K562 (cell line): ENCODE data around the gene DEDD. TPM values are rescaled to one million over a fixed set of nuclear protein-coding genes. Genes with fewer than 3 reads are reported as not detected.

Experiments used
- ATAC-seq: fragments of 200-7000 bp; cut with Tn5 transposase; 3 replicates; pipeline ENCODE4 v1.9.1; 2020; ENCODE audit warnings: moderate library complexity
- BruUV-seq: library from RNA; stranded (reverse); fragments of 400-500 nt; replicated peaks from 2 replicates; lab custom pipeline; 2021; lab: Mats Ljungman, UMichigan
- CTCF ChIA-PET: fragments of 300-600 bp; formaldehyde crosslinking; extraction: SDS; loops from one replicate; lab custom pipeline; 2021; ENCODE audit warnings: low intra/inter-chr PET ratio; lab: Yijun Ruan, JAX
- POLR2A ChIA-PET: fragments of 300-600, 350-650 bp; sonication (Branson Sonifier 250); formaldehyde crosslinking; extraction: SDS; loops from one replicate; lab custom pipeline; 2021; ENCODE audit warnings: antibody characterized with exemption, inconsistent platforms; lab: Yijun Ruan, JAX
- DNase-seq, 4 experiments: peaks; one replicate each; pipeline versions ENCODE4 v3.0.0 to v3.0.0-alpha.2; 2011 to 2018; ENCODE audit warnings: low spot score in 3 of 4, mixed read lengths in 3 of 4; ENCODE audit errors: extremely low read depth in 1 of 4
- FAIRE-seq: peaks from 2 replicates; lab custom pipeline; 2011; peaks lifted over from hg19 to GRCh38; lab: Jason Lieb, UNC
- H2AFZ ChIP-seq: 2 replicates; pipeline ENCODE4 v1.6.0; 2011; ENCODE audit warnings: low read depth, low read length, control low read depth, inconsistent platforms
- H3K27ac ChIP-seq: fragments of 200-600 bp; 3 replicates; pipeline ENCODE4 v1.8.0; 2011; ENCODE audit warnings: low read depth, mild to moderate bottlenecking, control low read depth, inconsistent platforms, low read length, moderate library complexity, mixed read lengths; ENCODE audit errors: extremely low read depth
- H3K27me3 ChIP-seq, 2 experiments: fragments of 300-600 bp in 1 of 2; 2 replicates in 1 of 2; 3 replicates in 1 of 2; pipeline versions ENCODE4 v1.6.0 to v1.8.0; 2011; ENCODE audit warnings: inconsistent platforms in 2 of 2, low read length in 2 of 2, mild to moderate bottlenecking in 1 of 2, mixed read lengths in 1 of 2, moderate library complexity in 1 of 2; ENCODE audit not compliant: control insufficient read depth in 2 of 2, insufficient read depth in 2 of 2
- H3K36me3 ChIP-seq: fragments of 300-600 bp; 3 replicates; pipeline ENCODE4 v1.8.0; 2011; ENCODE audit warnings: mild to moderate bottlenecking, low read length, inconsistent platforms; ENCODE audit not compliant: control insufficient read depth, insufficient read depth
- H3K4me1 ChIP-seq, 2 experiments: fragments of 200-600 bp in 1 of 2; replicated peaks in 1 of 2; 2 replicates in 1 of 2; 3 replicates in 1 of 2; pipeline versions ENCODE4 v1.5.1 to v1.8.0; 2011; ENCODE audit warnings: inconsistent platforms in 2 of 2, low read length in 2 of 2, mild to moderate bottlenecking in 1 of 2, mixed read lengths in 1 of 2, moderate library complexity in 1 of 2; ENCODE audit not compliant: control insufficient read depth in 2 of 2, insufficient read depth in 2 of 2
- H3K4me2 ChIP-seq: 2 replicates; pipeline ENCODE4 v1.6.1; 2011; ENCODE audit warnings: low read length, control low read depth, inconsistent platforms, mixed read lengths; ENCODE audit not compliant: insufficient read depth
- H3K4me3 ChIP-seq: fragments of 200-600 bp; sonication (generic), shearing (Covaris generic); 2 replicates; pipeline ENCODE4 v1.5.1; 2016; ENCODE audit warnings: control low read depth, inconsistent platforms
- H3K79me2 ChIP-seq: fragments of 200-600 bp; 3 replicates; pipeline ENCODE4 v1.8.0; 2011; ENCODE audit warnings: low read length, inconsistent platforms; ENCODE audit not compliant: control insufficient read depth, insufficient read depth
- H3K9ac ChIP-seq, 2 experiments: 2 replicates each; pipeline versions ENCODE4 v1.6.0 to v1.6.1; 2011; ENCODE audit warnings: low read depth in 2 of 2, low read length in 2 of 2, control low read depth in 1 of 2, inconsistent platforms in 1 of 2, mild to moderate bottlenecking in 1 of 2, mixed read lengths in 1 of 2; ENCODE audit not compliant: insufficient read depth in 1 of 2
- H3K9me1 ChIP-seq: one replicate; pipeline ENCODE4 v1.6.0; 2011; ENCODE audit warnings: inconsistent platforms, mild to moderate bottlenecking, low read length, moderate library complexity; ENCODE audit not compliant: control insufficient read depth, insufficient read depth
- H3K9me3 ChIP-seq: replicated peaks from 2 replicates; pipeline ENCODE4 v1.5.1; 2011; ENCODE audit warnings: low read depth, low read length, inconsistent platforms; ENCODE audit not compliant: control insufficient read depth, insufficient read depth
- H4K20me1 ChIP-seq: replicated peaks from 2 replicates; pipeline ENCODE4 v1.6.1; 2011; ENCODE audit warnings: low read length, inconsistent platforms, mixed read lengths; ENCODE audit not compliant: control insufficient read depth, insufficient read depth
- CAMTA2 ChIP-seq: fragments of 250-450 bp; sonication (Bioruptor Pico); conservative IDR thresholded peaks from 2 replicates; pipeline ENCODE4 v1.5.1; 2022
- PRMT5 ChIP-seq: sonication (generic); formaldehyde crosslinking; IDR thresholded peaks from 2 replicates; pipeline ENCODE4 v1.5.0; 2020; ENCODE audit warnings: missing genetic modification reagents
- RBFOX2 ChIP-seq: fragments of 200-400 bp; formaldehyde crosslinking; IDR thresholded peaks from 2 replicates; pipeline ENCODE4 v1.6.1; 2017; ENCODE audit warnings: low read depth, mild to moderate bottlenecking, low read length, moderate library complexity
- ZNF23 ChIP-seq: fragments of 250-450 bp; sonication (Bioruptor Pico); IDR thresholded peaks from 2 replicates; pipeline ENCODE4 v1.4.0; 2020; ENCODE audit warnings: mild to moderate bottlenecking
- WGBS: fragments of 100-300 bp; shearing (Covaris generic); methylation state at CpG from one replicate; pipeline ENCODE4 v1.1.6; 2016; ENCODE audit warnings: low coverage, mixed read lengths; ENCODE audit not compliant: insufficient coverage; ENCODE audit errors: missing lambda C conversion rate; 5-methylcytosine and 5-hydroxymethylcytosine counted together
- in situ Hi-C: fragments of 300-500 bp; cut with MboI; formaldehyde crosslinking; loops from 4 replicates; pipeline ENCODE4 v1.15.0; 2018; ENCODE audit warnings: inconsistent platforms, mixed read lengths
- intact Hi-C: fragments of 100-400 bp; cut with micrococcal nuclease; formaldehyde crosslinking; loops from 2 replicates; pipeline ENCODE4 v1.14.2; 2022
- polyA plus RNA-seq, 8 experiments: library from polyadenylated mRNA; depleted of rRNA in 4 of 8; stranded (reverse) in 5 of 8; unstranded in 3 of 8; fragments of >200 nt; fragmentation: Nextera tagmentation in 2 of 8; fragmentation: Illumina TruSeq in 1 of 8; extraction: Ambion mirVana in 2 of 8; extraction: Trizol in 1 of 8; gene quantifications; 2 replicates each; pipeline versions ENCODE4 v1.2.1 to v1.2.3, GENCODE V29; 2011 to 2014; ENCODE audit warnings: inconsistent platforms in 1 of 8, missing spikeins in 1 of 8
- total RNA-seq, 7 experiments: library from RNA; depleted of rRNA in 6 of 7; stranded (reverse); fragments of >200 nt in 6 of 7; fragmentation: Illumina TruSeq in 2 of 7; extraction: Trizol in 2 of 7; gene quantifications; 2 replicates each; pipeline versions ENCODE4 v1.2.1 to v1.2.3, GENCODE V29; 2011 to 2021; ENCODE audit warnings: low replicate concordance in 1 of 7
- TF ChIP-seq, protein P1 (sequence below): sonication (generic); IDR thresholded peaks from 2 replicates; pipeline ENCODE4 v1.6.1; 2016

DEDD gene
- total and polyA plus RNA-seq, 9 of the 15 experiments (the other 6 are each of a cell fraction or from before 2014, with no cell fraction given), result 11.6 to 41.0 (median 16.8) TPM

DNA sequence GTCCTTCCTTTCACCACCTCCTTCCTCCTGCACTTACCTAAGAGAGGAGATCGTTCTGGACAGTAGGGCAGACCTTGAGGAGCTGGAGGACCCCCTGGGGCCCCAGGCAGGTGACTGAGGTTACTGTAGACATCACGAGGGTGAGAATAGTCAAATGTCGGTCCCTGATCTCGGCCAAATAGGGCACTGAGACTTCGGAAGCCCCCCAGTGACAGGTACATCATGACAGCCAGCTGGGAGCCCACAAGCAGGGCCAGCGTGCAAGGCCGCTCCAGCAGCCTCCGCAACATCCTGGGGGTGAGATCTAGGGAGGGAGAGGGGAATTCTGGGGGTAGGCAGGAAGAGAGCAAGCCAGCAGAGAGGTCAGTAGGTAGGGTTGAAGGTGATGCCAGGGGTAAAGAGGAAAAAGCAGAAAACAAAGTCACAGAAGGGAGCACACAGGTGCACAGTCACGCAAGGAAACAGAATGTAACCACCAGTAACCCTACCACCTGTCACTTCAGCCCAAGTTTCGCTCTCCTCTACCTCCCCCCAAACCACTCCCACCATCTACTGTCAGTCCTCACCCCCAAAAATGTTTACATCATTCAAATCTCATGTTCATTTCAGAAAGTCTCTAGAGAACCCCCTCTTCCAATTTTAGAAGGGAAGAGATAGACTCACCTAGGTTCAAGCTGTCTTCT is 43.4 kb upstream of the DEDD start:
- H2AFZ ChIP-seq, result no peak overlapping the region
- CTCF ChIA-PET, result no interaction called here
- H3K9ac ChIP-seq, result peak overlapping the region; percentile 87 to 96
- H3K27ac ChIP-seq, result no peak overlapping the region
- no peaks in the 10 kb centered on the region for H3K27me3 ChIP-seq
- peaks cover 54% of the 10 kb centered on the region for H3K36me3 ChIP-seq
- H3K9me1 ChIP-seq, result no peaks in the 10 kb centered on the region
- TF ChIP-seq, protein P1, sequence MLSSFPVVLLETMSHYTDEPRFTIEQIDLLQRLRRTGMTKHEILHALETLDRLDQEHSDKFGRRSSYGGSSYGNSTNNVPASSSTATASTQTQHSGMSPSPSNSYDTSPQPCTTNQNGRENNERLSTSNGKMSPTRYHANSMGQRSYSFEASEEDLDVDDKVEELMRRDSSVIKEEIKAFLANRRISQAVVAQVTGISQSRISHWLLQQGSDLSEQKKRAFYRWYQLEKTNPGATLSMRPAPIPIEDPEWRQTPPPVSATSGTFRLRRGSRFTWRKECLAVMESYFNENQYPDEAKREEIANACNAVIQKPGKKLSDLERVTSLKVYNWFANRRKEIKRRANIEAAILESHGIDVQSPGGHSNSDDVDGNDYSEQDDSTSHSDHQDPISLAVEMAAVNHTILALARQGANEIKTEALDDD, result no peak
- TF ChIP-seq CAMTA2 (CRISPR knock-in tag), result no peak
- no peak for TF ChIP-seq ZNF23
- TF ChIP-seq RBFOX2, result 0 out of 2 replicates have a peak, but pooled peaks have one; percentile 28
- TF ChIP-seq PRMT5 (CRISPR knock-in tag), result no peak
- ATAC-seq (no peak), DNase-seq (no peak), FAIRE-seq (no peak)
- peaks cover 26% of the 10 kb centered on the region for H3K79me2 ChIP-seq
- TSS peak; percentile 45 for BruUV-seq
- H4K20me1 ChIP-seq, result no peaks in the 10 kb centered on the region
- intact Hi-C loops (loop anchor here (2.0 to 10.0 kb wide), 2 partner anchors 17 to 341 kb away; partner anchors contain the start of gene USP21), in situ Hi-C loops (no loop called here)
- peak overlapping the region; percentile 90 for H3K4me3 ChIP-seq
- peaks cover 15 to 38% of the 10 kb centered on the region in 2 experiments; a peak in 4 of 5 replicates for H3K4me1 ChIP-seq
- H3K9me3 ChIP-seq, result no peaks in the 10 kb centered on the region
- POLR2A ChIA-PET, result interaction anchor here (0.5 to 2.3 kb wide), 6 partner anchors 9 to 331 kb away, joined by 3 to 33 read pairs (median 3); partner anchors contain the start of gene PPOX
- peak overlapping the region; percentile 99 for H3K4me2 ChIP-seq
- WGBS, result 78% methylated on average over 7 of the region's 10 CpGs
